Spleen (tissue), 11 donors: ENCODE measurements around the gene DENR. TPM values are rescaled to one million over a fixed set of nuclear protein-coding genes. Genes with fewer than 3 reads are reported as not detected.

Experiments used
- DNase-seq: peaks from one replicate; pipeline ENCODE4 v3.0.0-alpha.2; 2020
- H3K27ac ChIP-seq, 8 donors: fragments of 200-600 bp; sonication (generic) in 7 of 8; 1 replicate in 4 of 8; 2 replicates in 4 of 8; pipeline versions ENCODE4 v1.5.0 to v1.8.0; 2016 to 2021; ENCODE audit warnings: inconsistent platforms in 4 of 8, mild to moderate bottlenecking in 4 of 8, moderate library complexity in 1 of 8
- H3K27me3 ChIP-seq, 7 donors: fragments of 200-600 bp; sonication (generic) in 6 of 7; replicated peaks in 1 of 7; 1 replicate in 4 of 7; 2 replicates in 3 of 7; pipeline versions ENCODE4 v1.5.0 to v1.8.0; 2016 to 2021; ENCODE audit warnings: inconsistent platforms in 3 of 7, mild to moderate bottlenecking in 1 of 7
- H3K36me3 ChIP-seq, 6 donors: fragments of 200-600 bp; sonication (generic) in 5 of 6; 1 replicate in 4 of 6; 2 replicates in 2 of 6; pipeline versions ENCODE4 v1.5.0 to v1.8.0; 2016 to 2021; ENCODE audit warnings: inconsistent platforms in 2 of 6
- H3K4me1 ChIP-seq, 6 donors: fragments of 200-600 bp; sonication (generic) in 5 of 6; 1 replicate in 3 of 6; 2 replicates in 3 of 6; pipeline versions ENCODE4 v1.5.0 to v1.8.0; 2016 to 2021; ENCODE audit warnings: inconsistent platforms in 3 of 6
- H3K4me3 ChIP-seq, 8 donors: fragments of 200-600 bp; sonication (generic) in 7 of 8; 1 replicate in 4 of 8; 2 replicates in 4 of 8; pipeline versions ENCODE4 v1.5.0 to v1.8.0; 2016 to 2021; ENCODE audit warnings: inconsistent platforms in 4 of 8, mild to moderate bottlenecking in 4 of 8, moderate library complexity in 2 of 8
- H3K9me3 ChIP-seq, 8 donors: fragments of 200-600 bp; sonication (generic) in 7 of 8; 1 replicate in 4 of 8; 2 replicates in 4 of 8; pipeline versions ENCODE4 v1.5.0 to v1.8.0; 2016 to 2021; ENCODE audit warnings: inconsistent platforms in 4 of 8
- CTCF ChIP-seq, 11 experiments: fragments of 200-600 bp in 7 of 11; fragments of 450-650 bp in 4 of 11; sonication (generic) in 4 of 11; IDR thresholded peaks in 8 of 11; conservative IDR thresholded peaks in 3 of 11; 1 replicate in 7 of 11; 2 replicates in 4 of 11; pipeline versions ENCODE4 v1.4.0 to v1.8.0; 2016 to 2021; ENCODE audit warnings: antibody characterized with exemption in 11 of 11, inconsistent platforms in 4 of 11, mild to moderate bottlenecking in 1 of 11
- POLR2A ChIP-seq, 3 donors: fragments of 450-650 bp; IDR thresholded peaks; one replicate each; pipeline ENCODE4 v1.5.1; 2017; ENCODE audit warnings: antibody characterized with exemption in 3 of 3, mild to moderate bottlenecking in 1 of 3
- POLR2AphosphoS5 ChIP-seq, 3 donors: sonication (generic); formaldehyde crosslinking; IDR thresholded peaks; one replicate each; pipeline ENCODE4 v1.5.1; 2017; ENCODE audit warnings: antibody characterized with exemption in 3 of 3
- WGBS, 5 donors: extraction: QIAGEN DNeasy Blood & Tissue Kit in 3 of 5; methylation state at CpG; one replicate each; pipeline versions ENCODE4 v1.1.5 to v1.1.7; 2013 to 2018; 5-methylcytosine and 5-hydroxymethylcytosine counted together
- intact Hi-C: fragments of 100-400 bp; cut with DNase I; formaldehyde crosslinking; loops from one replicate; pipeline ENCODE4 v1.15.0; 2023; ENCODE audit warnings: low total_unique reads
- polyA plus RNA-seq, 3 donors: library from polyadenylated mRNA; stranded (reverse); fragments of 200-250 nt; gene quantifications; one replicate each; pipeline ENCODE4 v1.2.1, GENCODE V29; 2013
- total RNA-seq, 7 donors: library from RNA; depleted of rRNA in 3 of 7; stranded (reverse); fragments of >200 nt in 3 of 7; fragmentation: NEBNext Ultra II Directional in 4 of 7; extraction: Animal tissue kit (Norgen Biotek cat#: 25700) in 4 of 7; gene quantifications; one replicate each; pipeline versions ENCODE4 v1.1.0 to v1.2.1, GENCODE V29; 2016 to 2021
- donor health status: healthy with polysubstance abuse.
- donor health status: DM: no; HTN: no; CAD: no; lungs with moderate emphysema.
- donor health status: DM: no; HTN: no; CAD: no.
- donor health status: Bipolar disorder and iron deficiency.
- donor health status: healthy.
- donor health status: DM: no; HTN: no; CAD: no.
- donor health status: DM: yes; HTN: yes; CAD: no.

DENR gene
- total and polyA plus RNA-seq, 10 donors = 26.6 to 41.7 (median 35.9) TPM

- DNase-seq = no peak
- TF ChIP-seq CTCF (IDR thresholded peaks at IDR 0.05 in 8 of 11, conservative IDR thresholded peaks at IDR 0.05 in 3 of 11) (no peak), POLR2AphosphoS5 (IDR thresholded peaks at IDR 0.05) (no peak), POLR2A (IDR thresholded peaks at IDR 0.05) (no peak)
- peak overlapping the region in 1 of 8 donors; percentile 32 for H3K4me3 ChIP-seq
- intact Hi-C loops = no loop called here
- H3K27me3 ChIP-seq = peaks cover 0 to 4% (median 0%) of the 10 kb centered on the region in 7 donors
- peak overlapping the region in 6 of 8 donors; percentile 11 to 77 (median 56) for H3K27ac ChIP-seq
- H3K9me3 ChIP-seq = no peaks in the 10 kb centered on the region
- no peaks in the 10 kb centered on the region for H3K36me3 ChIP-seq
- peaks cover 0 to 38% (median 16%) of the 10 kb centered on the region in 6 donors for H3K4me1 ChIP-seq
- 60 to 85% (median 72%) methylated on average over 6 of the region's 6 CpGs for WGBS, 5 donors
Measured at GRCh38 chr12:122725452-122726079, 27.1 kb upstream of the DENR start.

- Histone ChIP-seq H3K4me1 (peaks cover 0 to 32% (median 16%) of the 10 kb centered on the region in 6 donors), H3K27me3 (peaks cover 0 to 7% (median 0%) of the 10 kb centered on the region in 7 donors), H3K4me3 (peak overlapping the region in 1 of 8 donors; percentile 32), H3K9me3 (no peaks in the 10 kb centered on the region), H3K27ac (peak overlapping the region in 6 of 8 donors; percentile 11 to 77 (median 56)), H3K36me3 (no peaks in the 10 kb centered on the region)
- WGBS, 5 donors = 12 to 33% (median 21%) methylated on average over 5 of the region's 5 CpGs
- TF ChIP-seq POLR2A (IDR thresholded peaks at IDR 0.05) = no peak
- TF ChIP-seq POLR2AphosphoS5 (IDR thresholded peaks at IDR 0.05) = no peak
- TF ChIP-seq CTCF (IDR thresholded peaks at IDR 0.05 in 8 of 11, conservative IDR thresholded peaks at IDR 0.05 in 3 of 11) = no peak
- DNase-seq = no peak
- intact Hi-C loops = no loop called here
Measured at GRCh38 chr12:122726080-122726558, 26.5 kb upstream of the DENR start.

GRCh38 chr12:122729583-122730214 is 22.9 kb upstream of the DENR start:
- WGBS, 5 donors = 83 to 96% (median 91%) methylated on average over 20 to 27 of the region's 27 CpGs
- peak overlapping the region in 7 of 8 donors; percentile 48 to 75 (median 71) for H3K27ac ChIP-seq
- intact Hi-C loops = no loop called here
- peaks cover 0 to 49% (median 34%) of the 10 kb centered on the region in 6 donors for H3K4me1 ChIP-seq
- TF ChIP-seq POLR2AphosphoS5 (IDR thresholded peaks at IDR 0.05) (no peak), CTCF (IDR thresholded peaks at IDR 0.05 in 8 of 11, conservative IDR thresholded peaks at IDR 0.05 in 3 of 11) (no peak), POLR2A (IDR thresholded peaks at IDR 0.05) (no peak)
- peak overlapping the region in 6 of 8 donors; percentile 18 to 53 (median 34) for H3K4me3 ChIP-seq
- no peaks in the 10 kb centered on the region for H3K36me3 ChIP-seq
- no peak for DNase-seq
- peaks cover 0 to 7% (median 0%) of the 10 kb centered on the region in 7 donors for H3K27me3 ChIP-seq
- no peaks in the 10 kb centered on the region for H3K9me3 ChIP-seq
